Fibroblast of skin of right quadriceps (primary cell): ENCODE data around the gene BRAT1.
"Not testable (repeated sequence)": the region's sequence is repeated elsewhere in the genome, so short reads cannot be mapped to it uniquely, and the experiment has no call there.

Experiments
- DNase-seq: peaks from one replicate; pipeline ENCODE4 v3.0.0-alpha.2; 2013

Gene BRAT1

DNA sequence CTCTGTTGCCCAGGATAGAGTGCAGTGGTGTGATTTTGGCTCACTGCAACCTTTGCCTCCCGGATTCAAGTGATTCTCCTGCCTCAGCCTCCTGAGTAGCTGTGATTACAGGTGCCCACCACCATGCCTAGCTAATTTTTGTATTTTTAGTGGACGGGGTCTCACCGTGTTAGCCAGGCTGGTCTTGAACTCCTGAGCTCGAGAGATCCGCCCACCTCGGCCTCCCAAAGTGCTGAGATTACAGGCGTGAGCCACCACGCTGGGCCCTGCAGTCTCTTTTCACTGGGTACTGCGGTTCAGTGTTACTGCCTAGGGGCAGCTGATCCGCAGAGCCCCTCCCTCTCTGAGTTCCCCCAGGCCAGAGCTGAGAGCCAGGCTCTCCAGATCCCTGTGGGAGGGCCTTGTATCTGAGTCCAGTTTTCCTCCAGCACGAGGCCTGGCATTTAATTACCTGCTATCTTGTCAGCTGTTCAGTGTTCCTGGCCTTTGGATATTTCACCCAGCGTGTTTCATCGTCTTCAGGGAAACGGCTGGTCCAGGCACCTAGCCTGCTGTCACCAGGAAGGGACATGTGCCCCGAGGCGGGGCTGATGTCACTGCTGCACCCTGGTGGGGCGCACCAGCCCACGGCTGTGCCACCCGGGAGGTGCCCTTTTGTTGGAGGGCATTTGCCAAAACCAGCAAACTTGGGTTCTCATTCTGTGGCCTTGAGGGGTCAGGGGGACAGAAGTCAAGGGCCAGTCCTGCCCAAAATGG lies 19.3 kb downstream of the BRAT1 start:
- not testable (repeated sequence) for DNase-seq

DNA sequence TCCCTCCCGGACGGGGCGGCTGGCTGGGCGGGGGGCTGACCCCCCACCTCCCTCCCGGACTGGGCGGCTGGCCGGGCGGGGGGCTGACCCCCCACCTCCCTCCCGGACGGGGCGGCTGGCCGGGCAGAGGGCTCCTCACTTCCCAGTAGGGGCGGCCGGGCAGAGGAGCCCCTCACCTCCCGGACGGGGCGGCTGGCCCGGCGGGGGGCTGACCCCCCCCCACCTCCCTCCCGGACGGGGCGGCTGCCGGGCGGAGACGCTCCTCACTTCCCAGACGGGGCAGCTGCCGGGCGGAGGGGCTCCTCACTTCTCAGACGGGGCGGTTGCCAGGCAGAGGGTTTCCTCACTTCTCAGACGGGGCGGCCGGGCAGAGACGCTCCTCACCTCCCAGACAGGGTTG lies 21.1 kb downstream of the BRAT1 start:
- not testable (repeated sequence) for DNase-seq

DNA sequence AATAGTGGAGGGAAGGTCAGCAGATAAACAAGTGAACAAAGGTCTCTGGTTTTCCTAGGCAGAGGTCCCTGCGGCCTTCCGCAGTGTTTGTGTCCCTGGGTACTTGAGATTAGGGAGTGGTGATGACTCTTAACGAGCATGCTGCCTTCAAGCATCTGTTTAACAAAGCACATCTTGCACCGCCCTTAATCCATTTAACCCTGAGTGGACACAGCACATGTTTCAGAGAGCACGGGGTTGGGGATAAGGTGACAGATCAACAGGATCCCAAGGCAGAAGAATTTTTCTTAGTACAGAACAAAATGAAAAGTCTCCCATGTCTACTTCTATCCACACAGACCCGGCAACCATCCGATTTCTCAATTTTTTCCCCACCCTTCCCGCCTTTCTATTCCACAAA lies 21.8 kb downstream of the BRAT1 start:
- DNase-seq: not testable (repeated sequence)

DNA sequence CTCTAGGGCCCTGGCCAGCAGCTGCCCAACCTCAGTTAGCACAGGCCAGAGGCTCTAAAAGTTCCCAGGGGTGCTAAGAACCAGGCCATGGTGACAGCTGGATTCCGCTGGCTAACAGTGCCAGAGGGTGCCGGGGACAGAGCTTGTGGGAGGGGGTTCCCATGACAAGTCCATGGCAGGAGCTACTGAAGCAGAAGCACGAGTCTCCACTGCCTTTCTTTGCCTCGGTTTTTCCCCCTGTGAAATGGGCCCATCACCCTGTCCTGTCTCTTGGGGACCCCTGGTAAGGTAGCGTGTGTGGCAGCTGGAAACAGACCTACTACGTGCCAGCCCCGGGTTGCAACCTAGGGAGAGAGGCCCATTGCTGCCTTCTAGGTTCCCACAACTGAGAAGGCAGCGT lies 22.5 kb downstream of the BRAT1 start:
- DNase-seq: not testable (repeated sequence)

DNA sequence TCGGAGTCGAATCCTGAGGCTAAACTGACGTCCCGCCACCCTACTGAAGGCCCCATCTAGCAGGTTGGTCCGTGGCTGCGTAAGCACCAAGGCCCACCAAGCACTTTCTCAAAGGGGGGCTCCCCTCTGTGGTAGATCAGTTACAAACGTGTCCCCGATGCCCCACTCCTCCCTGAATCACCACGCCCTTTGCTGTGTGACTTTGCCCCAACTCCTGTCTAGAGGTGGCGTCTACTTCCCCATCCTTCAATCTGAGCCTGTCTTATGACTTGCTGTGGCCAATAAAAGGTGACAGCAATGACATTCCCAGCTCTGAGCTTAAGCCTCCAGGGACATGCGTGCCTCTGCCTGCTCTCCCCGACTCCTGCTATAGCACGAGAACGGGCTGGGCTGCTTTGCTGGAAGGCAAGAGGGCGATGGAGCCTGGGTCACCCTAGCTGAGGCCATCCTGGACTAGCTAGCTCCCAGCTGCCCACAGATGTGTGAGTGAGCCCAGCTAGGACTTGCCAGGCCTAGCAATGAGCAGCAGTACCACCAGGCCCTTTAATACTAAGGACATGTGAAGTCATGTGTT lies 23.0 kb downstream of the BRAT1 start:
- not testable (repeated sequence) for DNase-seq

DNA sequence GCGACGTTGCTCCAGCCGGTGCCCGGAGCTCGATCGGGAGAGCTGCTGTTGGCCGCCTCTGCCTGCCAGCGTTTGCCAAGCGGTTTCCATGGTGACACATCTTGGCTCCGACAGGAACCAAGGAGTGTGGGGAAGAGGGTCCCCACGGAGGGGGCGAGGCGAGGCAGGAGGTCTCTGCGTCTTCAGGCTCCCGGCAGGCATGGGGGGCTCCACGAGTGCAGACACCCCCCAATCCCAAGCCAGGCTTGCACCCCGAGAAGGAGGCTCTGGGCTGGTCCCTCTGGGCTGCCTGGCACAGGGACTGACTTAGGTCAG lies 23.6 kb downstream of the BRAT1 start:
- DNase-seq: not testable (repeated sequence)

DNA sequence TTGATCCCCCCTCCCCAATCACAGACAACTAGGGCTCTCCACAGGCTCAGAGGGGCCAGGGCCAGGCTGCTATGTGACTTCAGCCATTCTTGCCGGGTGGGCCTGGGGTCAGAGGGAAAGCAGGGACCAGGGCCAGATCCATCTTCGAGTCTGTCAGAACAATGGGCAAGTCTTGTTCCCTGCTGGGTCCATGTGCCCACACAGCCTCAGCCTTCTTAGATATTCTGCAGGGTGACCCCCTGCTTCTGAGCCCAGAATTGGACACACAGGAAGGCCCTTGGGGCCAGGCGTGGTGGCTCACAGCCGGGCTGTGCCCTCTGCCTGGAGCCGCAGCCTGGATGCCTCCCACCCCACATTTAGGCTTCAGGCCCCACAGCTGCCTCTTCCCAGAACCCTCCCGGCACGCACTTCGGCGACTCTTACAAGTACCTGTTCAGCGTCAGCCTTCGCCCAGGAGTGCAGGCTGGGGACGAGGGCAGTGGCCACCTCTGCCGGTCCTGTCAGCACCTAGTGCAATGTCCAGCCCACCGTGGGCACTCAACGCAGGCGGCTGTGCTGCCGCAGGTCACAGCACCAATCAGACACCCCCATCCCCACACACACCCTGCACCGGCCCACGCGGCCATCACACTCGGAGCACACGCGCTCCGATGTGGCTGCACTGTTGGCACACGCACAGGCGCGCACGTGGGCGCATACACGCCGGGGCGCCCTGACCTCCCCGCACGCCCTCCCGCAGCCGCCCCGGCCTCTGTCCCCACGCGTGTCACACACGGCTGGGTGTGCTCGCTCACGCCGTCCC lies 24.1 kb downstream of the BRAT1 start:
- not testable (repeated sequence) for DNase-seq

DNA sequence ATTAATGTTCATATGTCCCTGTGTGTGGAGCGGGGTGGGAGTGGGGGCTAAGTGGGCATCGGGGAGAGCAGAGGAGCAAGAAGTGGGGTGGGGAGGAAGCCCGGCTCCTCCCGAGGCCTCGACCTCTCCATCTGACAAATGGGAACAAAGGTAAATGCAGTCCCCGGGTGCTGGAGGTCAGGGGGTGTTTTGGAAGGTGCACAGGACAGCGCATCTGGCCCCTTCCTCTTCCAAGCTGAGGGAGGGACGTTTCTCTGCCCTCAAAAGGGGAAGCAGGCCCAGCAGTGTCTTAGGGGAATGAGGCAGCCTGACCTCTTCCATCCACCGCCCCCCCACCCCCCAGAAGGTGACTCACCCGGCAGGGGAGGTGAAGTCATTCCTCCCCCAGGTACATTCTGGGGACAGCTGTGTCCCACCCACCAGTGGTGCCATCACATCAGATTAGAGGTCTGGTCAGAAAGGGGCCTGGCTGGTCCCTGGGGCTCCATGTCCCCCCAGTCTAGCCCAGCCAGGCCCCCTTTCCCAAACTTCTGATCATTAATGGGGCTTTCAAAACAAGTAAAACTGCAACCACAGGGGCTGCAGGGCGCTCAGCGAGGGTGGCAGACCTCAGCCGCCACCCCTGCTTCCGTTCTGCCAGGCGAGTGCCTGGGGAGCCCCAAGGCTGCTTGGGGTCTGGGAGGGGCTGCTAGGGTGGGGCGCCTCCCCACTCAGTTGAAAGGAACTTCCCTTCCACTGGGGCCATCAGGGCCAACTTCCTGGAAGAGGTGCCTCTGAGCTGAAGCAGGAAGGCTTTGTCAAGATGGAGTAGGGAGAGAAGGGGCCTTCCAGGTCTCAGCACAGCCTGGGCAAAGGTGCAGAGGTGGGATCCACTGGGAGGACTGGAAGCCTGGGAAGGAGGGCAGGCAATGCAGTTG lies 25.0 kb downstream of the BRAT1 start:
- no peak for DNase-seq

DNA sequence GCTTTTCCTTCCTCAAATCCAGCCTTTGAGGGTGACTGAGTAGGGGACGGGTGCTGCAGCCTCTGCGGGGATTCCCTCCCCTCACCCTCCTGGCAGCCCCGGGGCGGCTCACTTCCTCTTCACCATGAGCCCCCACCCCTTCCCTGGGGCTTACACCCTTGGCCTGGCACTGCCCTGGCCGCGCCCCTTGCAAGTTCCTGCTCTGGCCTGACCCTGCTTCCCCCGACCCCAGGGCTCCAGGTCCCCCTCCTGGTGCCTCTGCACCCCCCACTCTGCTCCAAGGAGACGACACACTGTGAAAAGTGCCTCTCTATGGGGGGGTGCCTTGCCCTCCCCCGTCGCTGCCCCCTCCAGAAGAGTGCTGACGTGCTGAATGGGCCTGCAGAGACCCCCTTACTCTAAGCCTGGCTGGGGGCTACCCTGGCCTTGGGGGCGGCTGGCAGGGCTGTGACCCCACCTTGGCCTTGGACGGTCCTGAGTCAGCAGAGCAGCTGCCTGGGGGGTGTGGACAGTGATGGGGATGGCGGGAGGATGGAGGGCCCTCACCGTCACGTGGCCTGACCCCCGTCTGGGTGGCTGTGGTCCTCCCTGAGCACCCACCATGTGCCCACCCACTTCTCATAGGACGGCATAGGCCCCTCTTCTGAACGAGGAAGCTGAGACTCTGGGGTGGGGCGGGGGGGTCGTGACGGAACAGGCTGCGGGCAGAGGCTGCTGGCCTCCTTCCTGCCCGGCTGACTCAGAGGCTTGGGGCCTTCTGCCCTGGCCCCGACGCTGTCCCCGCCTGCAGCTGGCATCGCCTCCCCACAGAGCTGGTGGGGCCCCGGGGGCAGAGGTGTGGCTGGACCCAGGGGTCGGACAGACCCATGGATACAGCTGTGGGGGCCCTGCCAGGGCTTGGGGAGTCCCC lies 25.9 kb downstream of the BRAT1 start:
- no peak for DNase-seq

DNA sequence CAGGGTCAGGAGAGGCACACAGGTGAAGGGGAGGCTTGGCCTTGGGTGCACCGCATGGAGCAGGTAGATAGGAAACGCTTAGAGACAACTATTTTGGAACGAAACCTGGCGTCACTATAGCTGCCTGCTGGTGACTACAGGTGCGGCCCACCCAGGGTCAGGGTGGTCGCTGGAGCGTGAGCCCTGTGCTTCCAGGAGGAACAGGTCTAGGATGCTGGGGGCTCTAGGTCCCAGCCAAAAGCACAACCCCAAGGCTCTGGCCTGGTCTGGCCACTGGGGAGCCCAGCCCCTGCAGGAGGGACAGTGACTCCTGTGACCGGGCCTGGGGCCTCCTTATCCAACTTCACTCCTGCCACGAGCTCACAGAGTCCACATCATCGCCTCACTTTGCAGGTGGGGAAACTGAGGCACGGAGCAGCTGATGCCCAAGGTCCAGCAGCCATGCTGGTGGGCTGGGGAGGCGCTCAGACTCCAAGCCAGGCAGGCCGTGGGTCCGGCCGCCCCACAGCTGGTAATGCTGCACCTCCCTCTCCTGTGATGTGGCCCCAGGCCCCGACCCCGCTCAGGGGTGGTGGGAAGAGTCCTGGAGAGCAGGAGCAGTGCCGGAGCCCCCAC lies 26.7 kb downstream of the BRAT1 start:
- DNase-seq: no peak

DNA sequence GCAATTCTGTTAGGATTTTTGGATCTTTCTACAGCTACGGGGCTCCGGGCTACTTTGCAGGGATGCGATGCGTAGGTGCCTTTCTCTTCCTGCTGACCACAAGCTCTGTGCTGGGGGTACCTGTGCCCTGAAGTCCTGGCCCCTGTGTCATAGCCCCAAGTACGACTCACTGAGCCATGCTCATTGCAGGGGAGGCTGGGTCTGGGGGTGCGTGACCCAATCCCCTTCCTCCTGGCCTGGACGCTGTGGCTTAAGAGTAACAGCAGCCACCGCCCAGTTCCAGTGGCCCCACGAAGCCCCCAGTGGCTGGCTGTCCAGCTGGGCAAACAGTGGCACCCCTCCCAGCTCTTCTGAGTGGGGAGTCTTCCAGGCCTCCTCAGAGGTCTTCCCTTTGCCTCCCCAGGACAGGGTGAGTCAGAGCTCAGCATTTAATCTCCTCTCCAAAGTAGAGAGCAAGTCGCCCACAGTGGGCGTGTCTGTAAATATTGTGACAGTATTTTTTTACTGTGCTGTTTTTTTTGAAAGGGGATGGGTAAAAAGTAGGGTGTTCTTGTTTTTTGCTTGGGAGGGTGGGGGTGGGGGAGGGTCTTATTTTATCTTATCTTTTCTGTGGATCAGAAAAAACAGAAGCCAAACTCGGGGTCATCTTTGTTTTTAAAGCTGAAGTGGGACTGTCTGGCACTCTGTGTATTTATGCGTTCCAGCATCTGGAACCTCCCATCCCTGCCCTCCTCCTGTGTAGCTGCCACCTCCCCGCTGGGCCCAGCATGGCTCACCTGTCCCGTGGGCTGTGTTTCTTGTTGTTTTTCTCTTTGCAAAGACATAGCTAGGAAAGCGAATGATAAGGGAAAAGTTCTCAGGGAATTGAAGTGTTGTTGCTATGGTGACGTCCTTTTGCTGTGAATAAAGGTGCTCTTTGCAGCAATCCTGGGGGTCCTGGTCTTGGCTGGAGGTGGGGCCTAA lies 27.5 kb downstream of the BRAT1 start:
- peak; percentile 56 for DNase-seq

DNA sequence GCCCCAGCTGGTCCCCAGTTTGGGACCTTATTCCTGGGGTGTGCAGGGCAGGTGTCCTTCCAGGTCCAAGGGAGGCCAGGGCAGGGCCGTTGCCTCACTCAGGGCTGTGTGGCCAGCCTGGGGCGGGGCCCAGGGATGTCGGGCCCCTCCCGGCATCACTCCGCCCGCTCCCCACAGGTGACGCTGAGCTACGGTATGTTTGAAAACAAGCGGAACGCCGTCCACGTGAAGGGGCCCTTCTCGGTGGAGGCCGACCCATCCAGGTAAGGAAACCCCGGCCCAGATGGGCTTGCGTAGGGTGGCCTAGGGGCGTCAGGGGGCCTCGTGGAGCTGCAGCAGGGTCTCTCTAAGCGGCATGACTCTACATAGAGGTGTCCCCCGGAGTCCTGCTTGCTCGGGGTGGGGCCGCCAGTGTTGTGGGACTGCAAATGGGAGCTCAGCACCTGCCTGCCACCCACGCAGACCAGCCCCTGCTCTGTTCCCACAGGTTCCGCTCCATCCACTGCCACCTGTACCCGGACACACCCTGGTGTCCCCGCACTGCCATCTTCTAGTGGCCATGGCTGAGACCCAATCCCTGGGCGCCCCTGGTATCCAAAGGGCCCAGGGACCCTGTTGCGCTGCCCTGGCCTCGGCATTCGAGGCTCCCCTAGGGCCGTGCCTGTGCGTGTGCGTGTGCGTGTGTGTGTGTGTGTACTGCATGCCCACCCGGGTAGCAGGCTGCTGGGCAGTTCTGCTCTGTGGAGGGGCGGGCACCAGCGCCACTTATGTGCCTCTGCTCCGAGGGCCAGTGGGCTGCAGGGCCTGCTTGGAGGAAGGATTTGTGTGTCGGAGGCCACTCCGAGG lies 28.4 kb downstream of the BRAT1 start:
- DNase-seq: no peak

DNA sequence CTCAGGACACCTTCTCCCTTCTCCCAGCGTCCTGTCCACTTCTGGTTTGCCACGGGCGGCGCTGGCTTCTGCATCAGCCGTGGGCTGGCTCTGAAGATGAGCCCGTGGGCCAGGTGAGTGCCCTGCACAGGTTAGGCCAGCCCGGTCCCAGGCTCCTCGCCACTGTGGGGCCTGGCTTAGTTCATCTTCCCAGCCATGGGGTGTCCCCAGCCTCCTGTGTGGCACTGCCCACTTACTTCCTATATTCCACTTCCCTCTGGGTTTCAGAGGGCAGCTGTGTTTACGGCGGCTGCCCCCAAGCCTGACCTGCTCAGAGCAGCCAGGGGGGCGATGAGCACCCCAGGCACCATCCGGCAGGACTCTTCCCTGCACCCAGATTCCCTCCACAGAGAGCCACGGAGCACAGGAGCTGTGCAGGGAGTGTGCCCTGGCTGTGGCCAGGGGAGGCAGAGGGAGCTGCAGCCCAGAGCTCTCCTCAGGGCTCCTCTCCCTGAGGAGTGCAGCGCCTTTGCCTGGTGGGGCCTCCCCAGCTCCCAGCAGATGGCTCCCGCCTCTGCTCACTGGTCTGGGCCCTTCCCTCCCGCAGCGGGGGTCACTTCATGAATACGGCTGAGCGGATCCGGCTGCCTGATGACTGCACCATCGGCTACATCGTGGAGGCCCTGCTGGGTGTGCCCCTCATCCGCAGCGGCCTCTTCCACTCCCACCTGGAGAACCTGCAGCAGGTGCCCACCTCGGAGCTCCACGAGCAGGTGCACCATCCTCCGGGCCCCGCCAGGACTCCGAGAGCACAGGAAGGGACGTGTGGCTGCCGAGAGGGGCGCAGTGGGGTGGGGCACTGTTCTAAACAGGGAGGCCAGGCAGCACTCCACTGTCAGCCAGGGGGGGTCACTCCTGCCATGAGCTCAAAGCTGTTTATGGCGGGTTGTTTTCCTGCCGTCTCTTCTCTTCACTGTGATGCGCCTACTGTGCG lies 29.4 kb downstream of the BRAT1 start:
- no peak for DNase-seq

DNA sequence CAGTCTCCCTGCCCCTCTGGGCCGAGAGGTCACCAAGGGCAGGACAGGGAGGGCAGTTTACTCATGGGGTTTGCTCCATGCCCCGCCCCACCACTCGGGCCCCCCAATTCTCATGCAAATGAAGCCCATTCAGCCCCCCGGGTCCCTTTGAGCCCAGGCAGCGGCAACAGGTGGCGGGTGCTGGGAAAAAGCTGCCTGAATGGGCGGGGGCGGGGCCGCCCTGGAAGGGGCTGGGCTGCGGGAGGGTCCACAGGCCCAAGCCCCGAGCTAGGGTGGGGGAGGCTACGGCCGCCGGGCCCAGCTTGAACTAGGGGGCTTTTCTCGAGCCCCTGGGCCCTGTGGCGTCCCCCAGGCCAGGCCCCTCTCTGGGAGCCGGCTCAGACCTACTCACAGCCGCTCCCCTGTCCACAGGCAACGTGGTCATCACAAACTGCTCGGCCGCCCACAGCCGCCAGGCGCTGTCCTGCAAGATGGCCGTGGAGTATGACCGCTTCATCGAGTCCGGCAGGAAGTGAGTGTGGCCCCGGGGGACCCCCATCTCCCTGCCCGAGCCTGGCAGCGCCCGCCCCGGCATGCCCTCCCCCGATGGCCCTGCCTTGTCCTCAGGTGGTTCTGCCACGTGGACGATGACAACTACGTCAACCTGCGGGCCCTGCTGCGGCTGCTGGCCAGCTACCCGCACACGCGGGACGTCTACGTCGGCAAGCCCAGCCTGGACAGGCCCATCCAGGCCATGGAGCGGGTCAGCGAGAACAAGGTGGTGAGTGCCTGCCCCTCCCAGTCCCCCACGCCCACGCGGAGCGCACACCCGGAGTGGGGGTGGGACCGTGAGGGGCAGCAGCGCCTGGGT lies 30.3 kb downstream of the BRAT1 start:
- DNase-seq: no peak

DNA sequence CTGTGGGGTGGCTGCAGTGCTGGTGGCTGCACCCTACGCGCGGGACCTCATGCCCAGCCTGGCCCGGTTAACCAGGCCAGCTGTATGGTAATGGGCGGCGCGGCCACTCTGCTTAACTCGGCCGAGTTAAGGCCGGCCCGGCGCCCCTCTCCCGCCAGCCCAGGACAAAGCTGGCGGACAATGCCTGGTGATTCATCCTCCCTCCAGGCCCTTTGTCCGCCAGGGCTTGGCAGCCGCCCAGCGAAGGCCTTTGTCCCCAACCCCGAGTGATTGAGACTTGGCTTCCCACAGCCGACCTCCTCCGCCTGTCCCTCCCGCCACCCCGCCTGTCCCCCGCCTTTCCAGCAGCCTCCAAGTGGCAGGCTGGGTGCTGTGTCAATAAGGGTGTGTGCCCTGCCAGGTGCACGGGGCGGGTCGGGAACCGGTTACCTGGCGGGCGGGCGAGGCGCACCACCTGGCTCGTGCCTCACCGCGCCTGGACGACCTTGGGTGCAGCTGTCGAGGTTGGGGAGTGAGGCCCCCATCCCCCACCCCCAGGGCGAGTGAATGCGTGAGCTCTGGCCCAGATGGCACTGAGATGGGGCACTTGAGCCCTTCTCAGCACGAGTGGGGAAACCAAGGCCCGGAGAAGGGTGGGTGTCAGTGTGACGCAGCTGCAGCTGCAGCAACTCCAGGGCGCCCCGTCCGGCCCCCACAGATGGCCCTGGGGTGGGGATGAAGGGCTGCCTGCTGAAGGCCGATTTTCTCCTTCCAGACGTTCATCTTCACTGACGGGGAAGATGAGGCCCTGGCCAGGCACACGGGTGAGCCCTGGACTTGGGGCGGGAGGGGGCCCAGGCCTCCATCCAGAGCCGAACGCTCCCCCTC lies 31.1 kb downstream of the BRAT1 start:
- DNase-seq: peak; percentile 30

DNA sequence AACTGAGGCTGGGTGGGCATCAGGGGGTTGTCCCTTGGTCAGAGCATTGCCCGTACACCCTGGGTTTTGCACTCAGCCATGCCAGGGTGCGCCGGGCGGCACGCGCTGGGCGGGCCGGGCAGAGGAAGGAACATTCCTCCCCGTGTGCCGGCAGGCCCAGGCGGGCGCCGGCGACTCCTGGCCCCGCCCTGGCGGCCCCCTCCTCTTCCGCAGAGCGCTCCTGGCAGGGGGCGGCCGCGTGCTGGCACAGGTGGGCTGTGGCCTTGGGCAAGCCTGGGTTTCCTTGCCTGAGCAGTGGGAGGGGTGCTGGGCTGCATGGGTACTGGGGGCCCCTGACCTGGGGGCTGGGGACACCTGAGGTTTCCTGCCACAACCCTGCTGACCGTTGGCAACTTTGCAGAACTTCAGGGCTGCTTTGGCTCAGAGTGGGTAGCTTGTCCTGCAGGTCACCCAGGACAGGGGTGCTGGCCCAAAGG lies 31.8 kb downstream of the BRAT1 start:
- DNase-seq: no peak
